HG02970 (cell line): ENCODE data around the gene KCNQ1.
A peak's percentile ranks its signal among the peaks of the same experiment; 100 is the strongest.

Experiments used
- ATAC-seq: cut with Tn5 transposase; IDR thresholded peaks from one replicate; pipeline ENCODE4 v1.9.1; 2021; ENCODE audit warnings: mild to moderate bottlenecking, moderate library complexity, moderate number of reproducible peaks; ENCODE audit not compliant: unreplicated experiment, low FRiP score

Gene KCNQ1

GRCh38 chr11:2531277-2531986 lies 86.6 kb downstream of the KCNQ1 start:
- no peak for ATAC-seq

GRCh38 chr11:2531987-2532703 lies 87.3 kb downstream of the KCNQ1 start:
- no peak for ATAC-seq

GRCh38 chr11:2532704-2533586 lies 88.1 kb downstream of the KCNQ1 start:
- ATAC-seq = peak; percentile 63

- no peak for ATAC-seq
These were observed 88.9 kb downstream of the KCNQ1 start for GRCh38 chr11:2533587-2534133.

GRCh38 chr11:2534134-2534956 lies 89.5 kb downstream of the KCNQ1 start:
- ATAC-seq = no peak

- ATAC-seq = no peak
These were observed 90.3 kb downstream of the KCNQ1 start for GRCh38 chr11:2534957-2535672.

DNA sequence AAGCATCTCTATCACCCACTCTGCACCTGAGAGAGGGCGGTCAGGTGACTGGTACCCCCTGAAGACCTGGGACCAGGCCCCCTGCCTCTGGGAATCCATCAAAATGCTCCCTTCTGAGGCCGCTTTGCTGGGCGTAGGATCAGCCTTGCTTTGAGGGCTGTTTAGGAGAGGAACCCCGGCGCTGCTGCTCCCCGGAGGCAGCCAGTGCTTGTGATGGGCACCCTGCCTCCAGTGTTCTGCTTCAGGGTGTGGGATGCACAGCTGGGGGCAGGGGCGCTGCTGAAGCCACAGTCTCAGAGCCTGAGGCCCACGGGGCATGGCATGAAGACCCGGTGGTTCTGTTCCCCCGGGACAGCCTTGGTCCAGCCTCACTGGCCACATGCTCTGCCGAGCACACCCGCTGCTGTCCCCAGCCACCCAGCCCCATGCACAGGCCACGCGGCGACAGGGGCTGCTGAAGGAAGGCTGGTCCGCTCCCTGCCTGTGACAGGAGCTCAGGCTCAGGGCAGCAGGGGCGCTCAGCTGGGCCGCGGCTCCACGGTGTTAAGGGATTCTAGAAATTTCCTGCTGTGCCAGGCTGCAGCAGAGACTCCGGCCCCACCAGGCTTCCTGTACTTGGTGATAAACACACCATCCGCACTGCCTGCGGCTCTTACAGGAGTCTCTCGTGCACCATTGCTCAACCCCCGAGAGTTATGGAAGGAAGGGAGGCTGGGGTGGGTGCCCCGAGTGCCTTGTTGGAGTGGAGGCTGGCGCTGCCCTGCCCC lies 91.0 kb downstream of the KCNQ1 start:
- no peak for ATAC-seq

GRCh38 chr11:2536440-2536989 lies 91.7 kb downstream of the KCNQ1 start:
- no peak for ATAC-seq

GRCh38 chr11:2537010-2537705 lies 92.3 kb downstream of the KCNQ1 start:
- no peak for ATAC-seq

GRCh38 chr11:2537896-2538724 lies 93.3 kb downstream of the KCNQ1 start:
- ATAC-seq = no peak

GRCh38 chr11:2538951-2539350 lies 94.1 kb downstream of the KCNQ1 start:
- no peak for ATAC-seq

DNA sequence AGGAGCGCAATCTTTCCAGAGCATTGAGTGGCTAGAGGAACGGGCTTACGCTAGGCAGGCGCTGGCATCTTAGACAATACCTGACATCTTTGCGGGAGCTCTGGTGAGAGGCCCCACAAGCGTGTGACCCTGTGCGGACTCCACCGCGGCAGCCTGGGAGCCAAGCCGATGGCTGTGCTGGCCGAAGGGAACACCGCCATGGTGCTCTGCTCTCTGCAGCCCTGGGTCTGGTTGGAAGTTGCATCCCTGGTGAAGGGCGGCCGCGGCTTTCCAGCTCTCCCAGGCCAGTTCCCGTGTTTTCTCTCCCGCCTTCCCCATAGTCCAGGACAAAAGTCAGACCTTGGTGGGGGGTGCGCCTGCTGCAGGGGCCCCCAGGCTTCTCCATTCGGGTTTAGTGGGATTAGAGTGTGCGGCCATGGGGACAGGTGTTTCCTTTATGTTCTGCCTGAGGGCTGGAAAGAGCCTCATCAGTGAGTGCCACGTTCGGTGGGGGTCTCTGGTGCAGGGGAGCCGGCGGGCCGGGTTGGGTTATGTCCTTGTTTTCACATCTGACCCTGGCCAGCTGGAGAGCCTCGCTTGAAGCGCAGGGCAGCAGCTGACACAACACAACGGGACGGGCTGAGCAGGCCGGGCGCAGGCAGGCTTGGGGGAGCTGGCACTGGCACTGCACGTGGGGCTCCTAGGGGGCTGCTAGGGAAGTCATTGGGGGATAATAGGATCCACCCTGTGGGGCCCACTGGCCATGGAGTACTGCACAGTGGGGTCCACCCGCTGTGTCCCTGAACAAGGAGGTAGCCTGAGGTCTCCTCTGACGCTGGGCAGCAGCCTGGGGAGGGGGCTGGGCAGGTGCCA lies 94.8 kb downstream of the KCNQ1 start:
- no peak for ATAC-seq

GRCh38 chr11:2540223-2540991 lies 95.6 kb downstream of the KCNQ1 start:
- no peak for ATAC-seq

- ATAC-seq = no peak
These were observed 96.3 kb downstream of the KCNQ1 start for GRCh38 chr11:2540992-2541680.
